Subcutaneous abdominal adipose tissue (tissue), 5 donors: Measurements from ENCODE around the gene CEP112.
"Not testable (repeated sequence)": the region's sequence is repeated elsewhere in the genome, so short reads cannot be mapped to it uniquely, and the experiment has no call there.

Experiments used
- H3K27ac ChIP-seq: one replicate; pipeline ENCODE4 v1.7.0; 2013; ENCODE audit warnings: low read depth, mild to moderate bottlenecking, inconsistent platforms, low read length, moderate library complexity
- H3K27me3 ChIP-seq, 5 donors: one replicate each; pipeline ENCODE4 v1.7.0; 2013; ENCODE audit warnings: low read length in 5 of 5, inconsistent platforms in 1 of 5; ENCODE audit not compliant: control insufficient read depth in 5 of 5, insufficient read depth in 4 of 5
- H3K36me3 ChIP-seq, 5 donors: one replicate each; pipeline ENCODE4 v1.7.0; 2013; ENCODE audit warnings: low read length in 5 of 5; ENCODE audit not compliant: control insufficient read depth in 5 of 5, insufficient read depth in 5 of 5
- H3K4me1 ChIP-seq, 5 donors: one replicate each; pipeline ENCODE4 v1.7.0; 2013; ENCODE audit warnings: low read length in 5 of 5, mild to moderate bottlenecking in 3 of 5, moderate library complexity in 1 of 5; ENCODE audit not compliant: control insufficient read depth in 5 of 5, insufficient read depth in 5 of 5
- H3K4me3 ChIP-seq, 5 donors: one replicate each; pipeline ENCODE4 v1.7.0; 2013; ENCODE audit warnings: low read length in 5 of 5, low read depth in 1 of 5
- H3K9ac ChIP-seq, 5 donors: one replicate each; pipeline ENCODE4 v1.7.0; 2013; ENCODE audit warnings: low read length in 5 of 5, mild to moderate bottlenecking in 4 of 5, moderate library complexity in 3 of 5
- H3K9me3 ChIP-seq, 5 donors: one replicate each; pipeline ENCODE4 v1.7.0; 2013; ENCODE audit warnings: low read length in 5 of 5; ENCODE audit not compliant: control insufficient read depth in 5 of 5
- donor health status: healthy.
- donor health status: healthy.
- donor health status: healthy.
- donor health status: healthy.
- donor health status: healthy.

CEP112 gene

GRCh38 chr17:65820811-65821210 is 371.1 kb downstream of the CEP112 start:
- Histone ChIP-seq H3K4me1 (peaks cover 0 to 6% (median 0%) of the 10 kb centered on the region in 5 donors), H3K4me3 (no peak overlapping the region), H3K27me3 (no peaks in the 10 kb centered on the region), H3K27ac (no peak overlapping the region), H3K36me3 (peaks cover 0 to 5% (median 0%) of the 10 kb centered on the region in 5 donors), H3K9ac (no peak overlapping the region), H3K9me3 (no peaks in the 10 kb centered on the region)

DNA sequence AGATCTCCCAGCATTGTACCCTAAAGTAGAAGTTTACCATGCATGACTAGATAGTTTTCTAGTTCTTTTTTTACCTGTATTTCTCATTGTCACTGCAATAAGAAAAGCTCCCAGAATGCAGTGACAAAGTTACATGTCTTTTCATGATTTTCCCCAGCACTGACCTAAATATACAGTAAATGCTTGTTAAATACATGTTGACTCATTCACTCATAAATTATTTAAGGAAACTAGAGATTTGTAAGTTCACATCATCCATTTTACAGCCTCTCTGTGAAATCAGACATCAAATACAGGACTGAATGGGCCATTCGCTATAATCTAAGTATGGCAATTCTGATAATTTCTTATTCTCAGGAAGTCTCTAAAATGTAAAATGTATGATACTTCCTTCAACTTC is 371.6 kb downstream of the CEP112 start:
- H3K36me3 ChIP-seq = peaks cover 0 to 5% (median 0%) of the 10 kb centered on the region in 5 donors
- no peak overlapping the region for H3K27ac ChIP-seq
- H3K9me3 ChIP-seq = no peaks in the 10 kb centered on the region
- no peaks in the 10 kb centered on the region for H3K27me3 ChIP-seq
- H3K4me1 ChIP-seq = peaks cover 0 to 6% (median 0%) of the 10 kb centered on the region in 5 donors
- no peak overlapping the region for H3K9ac ChIP-seq
- H3K4me3 ChIP-seq = no peak overlapping the region

- Histone ChIP-seq H3K9me3 (no peaks in the 10 kb centered on the region), H3K9ac (no peak overlapping the region), H3K4me3 (no peak overlapping the region), H3K27ac (no peak overlapping the region), H3K4me1 (peaks cover 0 to 6% (median 0%) of the 10 kb centered on the region in 5 donors), H3K27me3 (no peaks in the 10 kb centered on the region), H3K36me3 (peaks cover 0 to 5% (median 0%) of the 10 kb centered on the region in 5 donors)
Observed at GRCh38 chr17:65819810-65820209, 372.1 kb downstream of the CEP112 start.

DNA sequence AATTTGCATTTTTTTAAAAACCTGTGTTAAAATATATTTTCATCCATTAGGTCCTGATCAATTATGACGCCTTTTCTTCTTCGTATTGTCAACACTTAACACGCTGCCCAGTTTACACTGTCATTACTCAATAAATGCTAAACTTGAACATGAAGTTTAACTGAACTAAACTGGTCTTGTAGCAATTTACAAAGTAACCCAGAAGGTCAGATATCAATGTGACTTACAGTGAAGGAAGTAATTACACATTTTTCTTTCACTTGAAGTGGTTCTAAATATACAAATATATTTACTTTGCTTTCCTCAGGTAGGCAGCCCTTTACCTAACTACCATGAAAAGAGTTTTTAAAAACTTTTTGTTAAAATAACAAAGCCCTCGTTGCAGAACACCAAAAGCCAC is 374.0 kb downstream of the CEP112 start:
- Histone ChIP-seq H3K27ac (no peak overlapping the region), H3K36me3 (no peaks in the 10 kb centered on the region), H3K9ac (no peak overlapping the region), H3K9me3 (no peaks in the 10 kb centered on the region), H3K4me3 (no peak overlapping the region), H3K27me3 (no peaks in the 10 kb centered on the region), H3K4me1 (peaks cover 0 to 8% (median 3%) of the 10 kb centered on the region in 5 donors)

- no peaks in the 10 kb centered on the region for H3K36me3 ChIP-seq
- no peak overlapping the region for H3K27ac ChIP-seq
- no peak overlapping the region for H3K9ac ChIP-seq
- H3K9me3 ChIP-seq = no peaks in the 10 kb centered on the region
- H3K27me3 ChIP-seq = no peaks in the 10 kb centered on the region
- no peak overlapping the region for H3K4me3 ChIP-seq
- H3K4me1 ChIP-seq = peaks cover 0 to 6% (median 0%) of the 10 kb centered on the region in 5 donors
Observed at GRCh38 chr17:65814418-65814817, 377.5 kb downstream of the CEP112 start.

- Histone ChIP-seq H3K9ac (no peak overlapping the region), H3K27ac (no peak overlapping the region), H3K27me3 (no peaks in the 10 kb centered on the region), H3K36me3 (no peaks in the 10 kb centered on the region), H3K4me1 (peaks cover 0 to 6% (median 0%) of the 10 kb centered on the region in 5 donors), H3K4me3 (no peak overlapping the region), H3K9me3 (no peaks in the 10 kb centered on the region)
Observed at GRCh38 chr17:65813306-65813705, 378.6 kb downstream of the CEP112 start.

- peaks cover 0 to 5% (median 0%) of the 10 kb centered on the region in 5 donors for H3K9me3 ChIP-seq
Observed at GRCh38 chr17:65811043-65811442, 380.9 kb downstream of the CEP112 start.

GRCh38 chr17:65809366-65809765 is 382.6 kb downstream of the CEP112 start:
- no peaks in the 10 kb centered on the region for H3K27me3 ChIP-seq
- H3K4me1 ChIP-seq = peaks cover 0 to 6% (median 0%) of the 10 kb centered on the region in 5 donors
- peaks cover 0 to 5% (median 0%) of the 10 kb centered on the region in 5 donors for H3K9me3 ChIP-seq
- H3K36me3 ChIP-seq = peaks cover 0 to 5% (median 0%) of the 10 kb centered on the region in 5 donors
- H3K4me3 ChIP-seq = no peak overlapping the region
- H3K27ac ChIP-seq = no peak overlapping the region
- H3K9ac ChIP-seq = no peak overlapping the region

More at GRCh38 chr17:65811043-65811442, 380.9 kb downstream of the CEP112 start:
- Histone ChIP-seq H3K4me3 (no peak overlapping the region), H3K36me3 (peaks cover 0 to 5% (median 0%) of the 10 kb centered on the region in 5 donors), H3K9ac (no peak overlapping the region), H3K27me3 (no peaks in the 10 kb centered on the region), H3K27ac (no peak overlapping the region), H3K4me1 (peaks cover 0 to 6% (median 0%) of the 10 kb centered on the region in 5 donors)

- not testable (repeated sequence) for H3K9me3 ChIP-seq, H3K27ac ChIP-seq, H3K27me3 ChIP-seq, H3K4me3 ChIP-seq, H3K36me3 ChIP-seq, H3K9ac ChIP-seq, H3K4me1 ChIP-seq
Observed at GRCh38 chr17:65808566-65808965, 383.4 kb downstream of the CEP112 start.

GRCh38 chr17:65807361-65807760 is 384.6 kb downstream of the CEP112 start:
- Histone ChIP-seq H3K9ac (no peak overlapping the region), H3K9me3 (peaks cover 0 to 5% (median 2%) of the 10 kb centered on the region in 5 donors), H3K27ac (no peak overlapping the region), H3K4me1 (no peaks in the 10 kb centered on the region), H3K27me3 (no peaks in the 10 kb centered on the region), H3K4me3 (no peak overlapping the region), H3K36me3 (peaks cover 0 to 5% (median 0%) of the 10 kb centered on the region in 5 donors)
